AG04449 (cell line): ENCODE data around the gene S100A13.

Source experiments
- CTCF ChIA-PET: fragments of 350-600 bp; formaldehyde crosslinking; extraction: SDS; loops from one replicate; lab custom pipeline; 2021; ENCODE audit warnings: antibody characterized with exemption; lab: Yijun Ruan, JAX
- POLR2A ChIA-PET: fragments of 400-600, 350-600 bp; formaldehyde crosslinking; extraction: SDS; loops from one replicate; lab custom pipeline; 2020; ENCODE audit warnings: antibody characterized with exemption, inconsistent platforms; lab: Yijun Ruan, JAX
- DNase-seq: peaks from one replicate; pipeline ENCODE4 v3.0.0-alpha.2; 2010; ENCODE audit warnings: low read depth, low spot score
- H3K4me3 ChIP-seq: 2 replicates; pipeline ENCODE4 v1.5.1; 2011; ENCODE audit warnings: low read depth, mild to moderate bottlenecking, control low read depth, low read length
- TF ChIP-seq, protein P1 (sequence below): IDR thresholded peaks from one replicate; pipeline ENCODE4 v1.5.1; 2011; ENCODE audit warnings: mild to moderate bottlenecking, moderate library complexity, low read length, control low read depth, inconsistent platforms; ENCODE audit not compliant: insufficient read depth; ENCODE audit errors: missing control alignments

S100A13 gene

DNA sequence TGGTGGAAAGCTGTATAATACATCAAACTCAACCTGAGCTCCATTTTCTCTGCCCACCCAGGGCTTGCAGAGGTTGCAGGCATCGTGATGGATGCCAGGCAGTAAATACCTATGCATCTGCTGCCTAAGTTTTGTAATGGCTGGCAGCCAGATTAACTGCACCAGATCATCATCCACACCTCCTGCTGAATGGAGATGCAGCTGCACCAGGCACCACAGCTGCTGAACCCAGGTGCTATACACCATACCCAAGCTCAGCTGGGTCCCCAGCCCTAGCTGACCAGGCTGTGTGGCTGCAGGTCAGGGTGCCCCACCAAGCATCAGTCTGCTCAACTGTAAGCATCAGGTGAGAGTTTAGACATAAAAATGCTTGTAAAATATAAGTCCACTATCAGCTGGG, 24.5 kb upstream of the S100A13 start:
- no peak overlapping the region for H3K4me3 ChIP-seq
- DNase-seq, result no peak
- CTCF ChIA-PET, result interaction anchor here (0.6 to 2.2 kb wide), 8 partner anchors 22 to 335 kb away, joined by 3 to 8 read pairs (median 3); partner anchors contain the start of genes RAB13 and S100A13
- POLR2A ChIA-PET, result interaction anchor here (0.6 to 1.8 kb wide), 3 partner anchors 12 to 24 kb away, joined by 3 to 6 read pairs (median 4); partner anchors contain the start of gene S100A13
- TF ChIP-seq, protein P1, sequence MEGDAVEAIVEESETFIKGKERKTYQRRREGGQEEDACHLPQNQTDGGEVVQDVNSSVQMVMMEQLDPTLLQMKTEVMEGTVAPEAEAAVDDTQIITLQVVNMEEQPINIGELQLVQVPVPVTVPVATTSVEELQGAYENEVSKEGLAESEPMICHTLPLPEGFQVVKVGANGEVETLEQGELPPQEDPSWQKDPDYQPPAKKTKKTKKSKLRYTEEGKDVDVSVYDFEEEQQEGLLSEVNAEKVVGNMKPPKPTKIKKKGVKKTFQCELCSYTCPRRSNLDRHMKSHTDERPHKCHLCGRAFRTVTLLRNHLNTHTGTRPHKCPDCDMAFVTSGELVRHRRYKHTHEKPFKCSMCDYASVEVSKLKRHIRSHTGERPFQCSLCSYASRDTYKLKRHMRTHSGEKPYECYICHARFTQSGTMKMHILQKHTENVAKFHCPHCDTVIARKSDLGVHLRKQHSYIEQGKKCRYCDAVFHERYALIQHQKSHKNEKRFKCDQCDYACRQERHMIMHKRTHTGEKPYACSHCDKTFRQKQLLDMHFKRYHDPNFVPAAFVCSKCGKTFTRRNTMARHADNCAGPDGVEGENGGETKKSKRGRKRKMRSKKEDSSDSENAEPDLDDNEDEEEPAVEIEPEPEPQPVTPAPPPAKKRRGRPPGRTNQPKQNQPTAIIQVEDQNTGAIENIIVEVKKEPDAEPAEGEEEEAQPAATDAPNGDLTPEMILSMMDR, result no peak

DNA sequence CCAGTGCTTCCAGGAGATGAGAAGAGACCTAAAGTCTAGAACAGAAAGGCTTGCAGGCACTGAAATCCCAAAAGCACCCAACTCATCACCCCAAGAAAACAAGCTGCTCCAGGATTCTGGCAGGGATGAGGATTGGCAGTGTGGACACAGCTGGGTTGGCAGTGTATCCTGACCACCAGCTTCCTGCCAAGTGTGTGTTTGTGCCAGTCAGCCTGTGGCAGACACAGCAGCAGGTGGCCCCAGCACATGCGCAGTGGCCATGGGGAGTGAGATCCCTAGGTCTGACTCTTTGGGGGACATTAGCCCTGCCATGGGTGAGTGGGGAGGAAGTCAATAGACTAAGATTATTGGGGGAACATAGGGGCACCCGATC, 22.5 kb upstream of the S100A13 start:
- ChIA-PET POLR2A (interaction anchor here (1.4 kb wide), 1 partner anchor 11 kb away, joined by 3 read pairs; no protein-coding TSS in a partner anchor), CTCF (interaction anchor here (0.6 to 2.4 kb wide), 2 partner anchors 12 to 77 kb away, joined by 3 to 14 read pairs; no protein-coding TSS in a partner anchor)
- DNase-seq, result no peak
- no peak overlapping the region for H3K4me3 ChIP-seq
- TF ChIP-seq, protein P1, result no peak

DNA sequence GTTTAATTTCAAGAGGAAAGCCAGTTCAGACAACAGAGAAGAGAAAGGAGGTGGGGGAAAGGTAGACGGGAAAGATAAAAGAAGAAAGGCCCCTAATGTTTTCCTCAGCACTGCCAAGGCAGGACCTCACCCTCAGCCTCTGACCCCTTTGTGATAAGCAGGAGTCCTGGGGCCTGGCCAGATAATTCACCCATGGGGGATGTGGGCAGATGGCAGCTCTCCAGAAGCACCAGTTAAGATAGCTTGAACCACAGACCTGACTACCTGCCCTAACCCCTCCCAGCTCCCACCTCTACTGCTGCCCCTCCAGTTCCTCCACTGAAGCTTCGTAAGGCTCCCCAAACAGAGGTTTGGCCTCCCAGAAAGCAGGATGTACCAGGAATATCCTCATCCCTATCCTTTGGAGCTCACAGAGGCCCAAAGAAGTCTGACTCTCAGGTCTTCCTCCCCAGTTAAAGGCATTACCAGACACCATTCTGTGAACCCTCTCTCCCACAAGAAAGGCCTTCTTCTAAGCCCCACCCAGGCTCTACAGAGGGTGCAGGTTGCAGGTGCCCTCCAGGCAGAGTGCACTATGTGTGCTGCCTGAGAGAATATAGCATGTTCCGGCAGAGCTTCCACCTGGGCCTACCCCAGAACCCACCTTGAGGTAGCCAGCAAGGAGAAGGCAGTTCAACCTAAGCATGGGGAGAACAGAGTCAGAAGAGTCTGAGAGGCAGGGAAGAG, 22.0 kb upstream of the S100A13 start:
- ChIA-PET POLR2A (interaction anchor here (1.4 kb wide), 1 partner anchor 11 kb away, joined by 3 read pairs; no protein-coding TSS in a partner anchor), CTCF (interaction anchor here (0.6 to 2.4 kb wide), 2 partner anchors 11 to 76 kb away, joined by 3 to 14 read pairs; no protein-coding TSS in a partner anchor)
- DNase-seq, result no peak
- no peak overlapping the region for H3K4me3 ChIP-seq
- TF ChIP-seq, protein P1, result no peak

DNA sequence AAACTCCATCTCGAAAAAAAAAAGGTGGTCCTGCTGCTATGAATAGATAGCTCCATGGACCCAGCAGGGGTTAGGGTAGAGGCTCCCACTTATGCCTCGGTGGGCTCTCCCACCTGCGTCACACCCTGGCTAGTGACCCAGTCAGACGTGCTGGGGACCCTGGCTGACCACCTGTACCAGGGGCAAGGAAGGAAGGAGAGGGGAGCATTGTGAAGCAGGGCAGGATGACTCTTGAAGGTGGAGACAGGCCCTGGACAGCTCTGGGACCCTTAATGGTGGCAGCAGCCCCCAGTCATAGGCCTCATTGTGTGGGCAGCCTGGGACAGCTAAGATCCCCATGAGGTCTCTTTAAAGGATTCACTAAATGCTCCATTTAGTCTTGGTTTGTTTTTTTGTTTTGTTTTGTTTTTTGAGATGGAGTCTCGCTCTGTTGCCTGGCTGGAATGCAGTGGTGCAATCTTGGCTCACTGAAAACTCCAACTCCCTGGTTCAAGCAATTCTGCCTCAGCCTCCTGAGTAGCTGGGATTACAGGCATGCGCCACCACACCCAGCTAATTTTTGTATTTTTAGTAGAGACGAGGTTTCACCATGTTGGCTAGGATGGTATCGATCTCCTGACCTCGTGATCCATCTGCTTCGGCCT, 20.8 kb upstream of the S100A13 start:
- no peak for DNase-seq
- CTCF ChIA-PET, result interaction anchor here (0.6 to 2.4 kb wide), 5 partner anchors 10 to 557 kb away, joined by 3 to 14 read pairs (median 4); no protein-coding TSS in a partner anchor

DNA sequence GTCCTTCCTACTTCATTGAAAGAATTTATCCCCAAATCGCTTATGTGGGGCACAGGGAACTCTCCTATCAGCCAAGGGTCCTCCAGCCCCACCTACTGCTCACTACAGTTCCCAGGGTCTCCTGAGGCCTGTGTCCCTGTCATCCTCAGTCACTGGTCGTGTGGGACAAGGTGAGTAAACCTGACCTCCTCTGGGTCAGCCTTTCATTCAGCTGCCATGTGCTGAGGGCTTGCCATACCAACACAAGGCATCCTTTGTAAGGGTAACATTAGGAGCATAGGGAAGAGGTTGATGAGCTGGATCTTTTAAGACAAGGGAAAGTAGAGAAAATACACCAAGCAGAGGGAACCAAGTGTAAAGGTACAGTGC, 20.0 kb upstream of the S100A13 start:
- ChIA-PET CTCF (interaction anchor here (1.3 to 2.4 kb wide), 3 partner anchors 10 to 74 kb away, joined by 4 to 14 read pairs (median 8); no protein-coding TSS in a partner anchor), POLR2A (interaction anchor here (1.5 kb wide), 1 partner anchor 13 kb away, joined by 6 read pairs; the partner anchor contains the start of gene CHTOP)
- DNase-seq, result no peak
- TF ChIP-seq, protein P1, result no peak
- no peak overlapping the region for H3K4me3 ChIP-seq

More for the DNA sequence above, 20.8 kb upstream of the S100A13 start:
- TF ChIP-seq, protein P1, result no peak
- no peak overlapping the region for H3K4me3 ChIP-seq
- POLR2A ChIA-PET, result interaction anchor here (0.7 to 1.5 kb wide), 2 partner anchors 14 to 571 kb away, joined by 3 to 6 read pairs; partner anchors contain the start of gene CHTOP
